ENCODE results near the gene EPS8. TPM values are rescaled to one million over a fixed set of nuclear protein-coding genes. Genes with fewer than 3 reads are reported as not detected.

EPS8 gene
- polyA plus RNA-seq, 3 donors = 4.1 to 4.8 (median 4.3) TPM

DNA sequence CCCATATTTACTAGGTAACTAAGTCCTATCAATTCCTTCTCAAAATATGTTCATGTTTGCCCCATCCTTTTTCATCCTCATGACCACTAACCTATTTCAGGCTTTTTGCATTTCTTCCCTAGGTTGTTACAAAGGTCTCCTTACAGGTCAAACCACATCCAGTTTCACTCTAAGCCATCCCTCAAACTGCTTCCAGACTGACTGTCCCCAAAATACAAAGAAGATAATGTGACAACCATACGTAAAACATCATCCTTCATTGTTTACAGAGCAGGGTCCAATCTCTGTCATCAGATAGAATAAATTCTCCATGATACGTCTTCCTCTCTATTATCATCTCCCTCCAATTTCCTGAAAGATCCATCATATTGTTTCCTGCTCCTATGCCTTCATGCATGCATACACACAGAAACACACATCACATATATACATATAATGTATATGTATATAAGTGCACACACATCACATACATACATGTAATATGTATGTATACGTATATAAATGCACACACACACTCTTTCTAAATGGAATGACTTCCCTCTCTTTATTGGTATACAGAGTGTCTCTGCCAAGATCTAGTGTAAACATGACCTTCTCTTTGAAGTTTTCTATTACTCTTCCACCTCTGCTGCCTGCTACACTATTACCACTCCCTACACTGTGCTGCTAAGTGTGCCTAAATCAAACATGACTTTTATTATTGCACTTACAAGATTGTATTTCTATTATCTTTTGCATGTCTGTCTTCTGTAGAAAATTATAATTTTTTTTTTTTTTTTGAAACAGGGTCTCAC lies 30.7 kb upstream of the EPS8 start:
- DNase-seq = no peak
- Mint-ChIP-seq H3K36me3 (no peaks in the 10 kb centered on the region), H3K4me3 (no peak overlapping the region), H3K27ac (no peak overlapping the region), H3K27me3 (ENCODE audit: low read depth in 3 of 3) (peaks cover 3 to 5% (median 4%) of the 10 kb centered on the region in 3 donors), H3K4me1 (no peaks in the 10 kb centered on the region), H3K9me3 (peaks cover 0 to 7% (median 4%) of the 10 kb centered on the region in 7 donors)
- H2AFZ ChIP-seq (ENCODE audit: insufficient read depth, low read depth, low read length, poor library complexity, severe bottlenecking) = no peak overlapping the region
- TF ChIP-seq, protein P1, sequence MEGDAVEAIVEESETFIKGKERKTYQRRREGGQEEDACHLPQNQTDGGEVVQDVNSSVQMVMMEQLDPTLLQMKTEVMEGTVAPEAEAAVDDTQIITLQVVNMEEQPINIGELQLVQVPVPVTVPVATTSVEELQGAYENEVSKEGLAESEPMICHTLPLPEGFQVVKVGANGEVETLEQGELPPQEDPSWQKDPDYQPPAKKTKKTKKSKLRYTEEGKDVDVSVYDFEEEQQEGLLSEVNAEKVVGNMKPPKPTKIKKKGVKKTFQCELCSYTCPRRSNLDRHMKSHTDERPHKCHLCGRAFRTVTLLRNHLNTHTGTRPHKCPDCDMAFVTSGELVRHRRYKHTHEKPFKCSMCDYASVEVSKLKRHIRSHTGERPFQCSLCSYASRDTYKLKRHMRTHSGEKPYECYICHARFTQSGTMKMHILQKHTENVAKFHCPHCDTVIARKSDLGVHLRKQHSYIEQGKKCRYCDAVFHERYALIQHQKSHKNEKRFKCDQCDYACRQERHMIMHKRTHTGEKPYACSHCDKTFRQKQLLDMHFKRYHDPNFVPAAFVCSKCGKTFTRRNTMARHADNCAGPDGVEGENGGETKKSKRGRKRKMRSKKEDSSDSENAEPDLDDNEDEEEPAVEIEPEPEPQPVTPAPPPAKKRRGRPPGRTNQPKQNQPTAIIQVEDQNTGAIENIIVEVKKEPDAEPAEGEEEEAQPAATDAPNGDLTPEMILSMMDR (IDR thresholded peaks at IDR 0.05) = no peak
- no peak overlapping the region for H3K4me3 ChIP-seq (replicated peaks in 1 of 3; ENCODE audit: low read depth in 2 of 3, low read length in 3 of 3)
- 70% methylated on average over 1 of the region's 3 CpGs for WGBS (ENCODE audit: insufficient coverage)
- no peaks in the 10 kb centered on the region for H3K79me2 ChIP-seq (ENCODE audit: insufficient read depth, low read length)
- no peaks in the 10 kb centered on the region for H3K36me3 ChIP-seq (replicated peaks in 1 of 2; ENCODE audit: control insufficient read depth in 1 of 2, insufficient read depth in 2 of 2, low read length in 2 of 2)
- H4K20me1 ChIP-seq (ENCODE audit: insufficient read depth, low read length) = no peaks in the 10 kb centered on the region
- no peak overlapping the region for H3K27ac ChIP-seq (ENCODE audit: low read depth in 1 of 2, low read length in 2 of 2)
- H3K9me3 ChIP-seq (replicated peaks in 1 of 2; ENCODE audit: control insufficient read depth in 1 of 2, insufficient read depth in 1 of 2, low read length in 2 of 2) = no peaks in the 10 kb centered on the region
- H3K9ac ChIP-seq (ENCODE audit: insufficient read depth, low read length, poor library complexity, severe bottlenecking) = no peak overlapping the region
- no peak overlapping the region for H3K4me2 ChIP-seq (replicated peaks; ENCODE audit: extremely low read depth, low read length, poor library complexity, severe bottlenecking)
- intact Hi-C loops (cut with micrococcal nuclease) = no loop called here
- no peaks in the 10 kb centered on the region for H3K4me1 ChIP-seq (ENCODE audit: control insufficient read depth in 1 of 2, insufficient read depth in 2 of 2, low read length in 2 of 2)
- no peaks in the 10 kb centered on the region for H3K27me3 ChIP-seq (ENCODE audit: control insufficient read depth in 2 of 2, insufficient read depth in 2 of 2, low read length in 2 of 2)

DNA sequence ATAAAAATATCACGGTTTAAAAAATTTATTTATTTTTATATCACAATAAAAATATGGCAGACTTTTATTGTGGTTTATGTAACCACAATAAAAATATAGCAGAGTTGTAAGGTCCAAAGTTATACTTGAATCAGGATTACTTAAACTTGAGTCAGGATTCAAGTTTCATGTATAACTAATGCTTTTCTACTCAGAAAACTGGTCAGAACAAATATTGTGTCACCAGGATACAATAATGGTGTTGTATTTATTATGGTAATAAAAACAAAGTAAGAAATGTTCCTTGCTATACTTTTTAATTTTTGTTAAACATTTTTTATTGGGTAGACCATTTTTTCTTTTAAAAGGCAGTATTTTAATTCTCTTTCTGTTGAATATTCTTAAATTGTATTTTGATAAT lies 29.2 kb upstream of the EPS8 start:
- Histone ChIP-seq H3K36me3 (replicated peaks in 1 of 2; ENCODE audit: control insufficient read depth in 1 of 2, insufficient read depth in 2 of 2, low read length in 2 of 2) (no peaks in the 10 kb centered on the region), H3K4me1 (ENCODE audit: control insufficient read depth in 1 of 2, insufficient read depth in 2 of 2, low read length in 2 of 2) (no peaks in the 10 kb centered on the region), H3K79me2 (ENCODE audit: insufficient read depth, low read length) (no peaks in the 10 kb centered on the region), H2AFZ (ENCODE audit: insufficient read depth, low read depth, low read length, poor library complexity, severe bottlenecking) (no peak overlapping the region), H3K27ac (ENCODE audit: low read depth in 1 of 2, low read length in 2 of 2) (no peak overlapping the region), H3K9me3 (replicated peaks in 1 of 2; ENCODE audit: control insufficient read depth in 1 of 2, insufficient read depth in 1 of 2, low read length in 2 of 2) (no peaks in the 10 kb centered on the region), H3K9ac (ENCODE audit: insufficient read depth, low read length, poor library complexity, severe bottlenecking) (no peak overlapping the region), H3K27me3 (ENCODE audit: control insufficient read depth in 2 of 2, insufficient read depth in 2 of 2, low read length in 2 of 2) (no peaks in the 10 kb centered on the region), H3K4me3 (replicated peaks in 1 of 3; ENCODE audit: low read depth in 2 of 3, low read length in 3 of 3) (no peak overlapping the region), H4K20me1 (ENCODE audit: insufficient read depth, low read length) (no peaks in the 10 kb centered on the region), H3K4me2 (replicated peaks; ENCODE audit: extremely low read depth, low read length, poor library complexity, severe bottlenecking) (no peak overlapping the region)
- intact Hi-C loops (cut with micrococcal nuclease) = no loop called here
- Mint-ChIP-seq H3K36me3 (no peaks in the 10 kb centered on the region), H3K4me1 (no peaks in the 10 kb centered on the region), H3K9me3 (peaks cover 0 to 7% (median 4%) of the 10 kb centered on the region in 7 donors), H3K27me3 (ENCODE audit: low read depth in 3 of 3) (peaks cover 3 to 4% (median 3%) of the 10 kb centered on the region in 3 donors), H3K27ac (no peak overlapping the region), H3K4me3 (no peak overlapping the region)
- no peak for DNase-seq
- TF ChIP-seq, protein P1 (IDR thresholded peaks at IDR 0.05) = no peak
- no CpG with 5 or more reads among the region's 1 CpG for WGBS (ENCODE audit: insufficient coverage)
